Activated CD4-positive, alpha-beta memory T cell treated with anti-CD3 and anti-CD28 coated beads, Interleukin-2, amount 10 ng/mL, durations not matched to agents 7 days and 5 days (primary cell): Measurements from ENCODE around the gene RCC2. TPM values are rescaled to one million over a fixed set of nuclear protein-coding genes. Genes with fewer than 3 reads are reported as not detected.
A peak's percentile ranks its signal among the peaks of the same experiment; 100 is the strongest.
"Not testable (repeated sequence)": the region's sequence is repeated elsewhere in the genome, so short reads cannot be mapped to it uniquely, and the experiment has no call there.

Source experiments
- CTCF ChIA-PET: fragments of 350-600 bp; sonication (Branson Sonifier 250); formaldehyde crosslinking; loops from one replicate; lab custom pipeline; 2021; ENCODE audit warnings: antibody characterized with exemption, inconsistent platforms; lab: Charles Lee
- POLR2A ChIA-PET: fragments of 350-600 bp; sonication (Branson Sonifier 250); formaldehyde crosslinking; loops from one replicate; lab custom pipeline; 2021; ENCODE audit warnings: antibody characterized with exemption; lab: Charles Lee
- DNase-seq: peaks from one replicate; pipeline ENCODE4 v3.0.0-alpha.2; 2020
- H3K27ac Mint-ChIP-seq: one replicate; pipeline ENCODE4 v1.8.0; 2021; ENCODE audit warnings: mild to moderate bottlenecking, mixed read lengths
- H3K27me3 Mint-ChIP-seq: one replicate; pipeline ENCODE4 v1.8.0; 2021; ENCODE audit warnings: mixed read lengths
- H3K36me3 Mint-ChIP-seq: one replicate; pipeline ENCODE4 v1.8.0; 2021; ENCODE audit warnings: low read depth, mixed read lengths
- H3K4me1 Mint-ChIP-seq: one replicate; pipeline ENCODE4 v1.8.0; 2021; ENCODE audit warnings: mixed read lengths
- H3K4me3 Mint-ChIP-seq: one replicate; pipeline ENCODE4 v1.8.0; 2021; ENCODE audit warnings: mild to moderate bottlenecking, mixed read lengths
- H3K9me3 Mint-ChIP-seq: one replicate; pipeline ENCODE4 v1.8.0; 2021; ENCODE audit warnings: mixed read lengths
- total RNA-seq, 2 experiments: library from RNA; stranded (reverse); gene quantifications; one replicate each; pipeline ENCODE4 v1.2.3, GENCODE V29; 2021

The RCC2 gene
- total RNA-seq, 2 experiments from 2014 or later, result 111 to 114 TPM

DNA sequence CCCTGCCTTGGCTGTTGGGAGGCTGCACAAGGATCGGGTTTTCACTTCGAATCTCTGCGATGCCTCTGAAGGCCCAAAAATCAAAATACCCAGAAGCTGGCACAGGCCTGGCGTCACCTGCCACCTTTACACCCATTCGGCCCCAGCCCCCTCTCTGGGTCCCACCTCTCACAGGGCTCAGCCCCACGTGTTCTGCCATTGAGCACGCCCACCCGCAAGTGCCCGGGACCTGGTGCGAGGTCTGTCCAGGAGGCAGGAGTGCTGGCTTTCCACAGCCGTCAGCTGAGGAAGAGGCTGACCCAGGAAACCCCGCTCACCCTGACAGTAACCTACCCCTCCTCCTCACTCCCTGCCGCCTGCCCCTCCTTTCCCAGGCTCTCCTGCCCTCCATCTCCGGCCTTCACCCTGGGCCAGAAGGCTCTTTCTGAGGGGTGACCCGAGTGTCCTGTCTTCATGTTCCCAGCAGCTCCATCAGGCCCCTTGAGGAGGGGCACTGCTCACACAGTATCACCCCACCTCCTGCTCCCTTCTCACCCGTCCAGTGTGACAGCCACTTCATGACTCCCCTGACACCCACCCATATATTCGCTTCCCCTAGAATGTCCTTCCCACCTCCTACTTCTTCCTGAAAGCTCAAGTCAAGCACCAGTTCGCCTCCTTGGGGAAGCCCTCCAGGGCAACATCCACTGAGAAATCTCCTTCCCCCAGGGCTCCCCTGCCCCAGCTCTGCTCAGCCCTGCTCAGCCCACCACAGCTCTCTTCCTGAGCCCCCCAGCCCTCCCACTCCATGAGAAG, 13.5 kb downstream of the RCC2 start:
- Mint-ChIP-seq H3K4me1 (no peaks in the 10 kb centered on the region), H3K9me3 (no peaks in the 10 kb centered on the region), H3K27me3 (no peaks in the 10 kb centered on the region), H3K36me3 (peaks cover 66% of the 10 kb centered on the region), H3K4me3 (no peak overlapping the region), H3K27ac (no peak overlapping the region)
- no peak for DNase-seq
- CTCF ChIA-PET, result no interaction called here
- POLR2A ChIA-PET, result interaction anchor here (1.0 to 1.2 kb wide), 2 partner anchors 8 to 10 kb away, joined by 3 to 4 read pairs; no protein-coding TSS in a partner anchor

DNA sequence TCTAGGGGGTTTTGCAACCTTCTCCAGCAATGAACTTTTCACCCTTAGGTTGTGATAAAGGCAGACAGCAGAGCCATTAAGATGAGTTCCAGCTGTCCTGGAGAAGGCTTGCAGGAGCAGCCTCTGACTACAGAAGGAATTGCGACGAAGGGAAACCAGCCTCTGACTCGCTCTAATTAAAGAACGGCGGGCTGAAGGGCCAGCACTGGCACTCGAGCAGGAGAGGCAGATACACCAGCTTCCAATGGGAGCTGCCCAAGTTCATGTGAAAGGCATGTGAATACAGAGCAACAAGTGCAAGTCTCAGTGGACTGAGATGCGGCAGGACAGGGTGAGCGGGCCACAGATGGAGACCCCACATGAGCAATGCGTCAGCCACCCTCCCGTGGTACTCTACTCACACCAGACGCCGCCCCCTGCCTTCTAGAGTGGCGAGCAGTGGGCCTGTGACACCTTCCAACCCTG, 15.7 kb downstream of the RCC2 start:
- POLR2A ChIA-PET, result no interaction called here
- H3K9me3 Mint-ChIP-seq, result no peaks in the 10 kb centered on the region
- no peaks in the 10 kb centered on the region for H3K4me1 Mint-ChIP-seq
- H3K36me3 Mint-ChIP-seq, result peaks cover 73% of the 10 kb centered on the region
- H3K4me3 Mint-ChIP-seq, result no peak overlapping the region
- CTCF ChIA-PET, result no interaction called here
- no peak for DNase-seq
- no peaks in the 10 kb centered on the region for H3K27me3 Mint-ChIP-seq
- H3K27ac Mint-ChIP-seq, result no peak overlapping the region

DNA sequence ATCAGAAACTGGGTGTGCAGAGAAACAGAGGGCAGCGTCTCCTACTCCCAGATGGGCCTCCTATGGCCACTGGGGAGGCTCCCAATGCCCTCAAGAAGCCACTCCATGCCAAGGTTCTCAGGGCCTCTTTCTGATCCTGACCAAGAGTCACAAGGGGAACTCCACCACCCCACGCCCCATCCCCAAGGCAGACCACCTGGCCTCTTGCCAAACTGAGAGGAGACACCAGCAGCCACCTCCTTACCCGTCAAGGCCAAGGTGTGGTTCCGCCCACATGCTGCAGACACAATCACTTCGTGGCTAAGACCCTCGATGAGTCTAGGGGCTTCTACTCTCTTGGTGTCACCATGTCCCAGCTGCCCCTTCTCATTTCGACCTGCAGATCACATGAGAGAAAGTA, 17.0 kb downstream of the RCC2 start:
- no peak overlapping the region for H3K4me3 Mint-ChIP-seq
- no peak overlapping the region for H3K27ac Mint-ChIP-seq
- H3K4me1 Mint-ChIP-seq, result no peaks in the 10 kb centered on the region
- peaks cover 82% of the 10 kb centered on the region for H3K36me3 Mint-ChIP-seq
- POLR2A ChIA-PET, result interaction anchor here (0.6 kb wide), 1 partner anchor 76 kb away, joined by 4 read pairs; no protein-coding TSS in a partner anchor
- no peaks in the 10 kb centered on the region for H3K9me3 Mint-ChIP-seq
- CTCF ChIA-PET, result no interaction called here
- H3K27me3 Mint-ChIP-seq, result no peaks in the 10 kb centered on the region
- no peak for DNase-seq

DNA sequence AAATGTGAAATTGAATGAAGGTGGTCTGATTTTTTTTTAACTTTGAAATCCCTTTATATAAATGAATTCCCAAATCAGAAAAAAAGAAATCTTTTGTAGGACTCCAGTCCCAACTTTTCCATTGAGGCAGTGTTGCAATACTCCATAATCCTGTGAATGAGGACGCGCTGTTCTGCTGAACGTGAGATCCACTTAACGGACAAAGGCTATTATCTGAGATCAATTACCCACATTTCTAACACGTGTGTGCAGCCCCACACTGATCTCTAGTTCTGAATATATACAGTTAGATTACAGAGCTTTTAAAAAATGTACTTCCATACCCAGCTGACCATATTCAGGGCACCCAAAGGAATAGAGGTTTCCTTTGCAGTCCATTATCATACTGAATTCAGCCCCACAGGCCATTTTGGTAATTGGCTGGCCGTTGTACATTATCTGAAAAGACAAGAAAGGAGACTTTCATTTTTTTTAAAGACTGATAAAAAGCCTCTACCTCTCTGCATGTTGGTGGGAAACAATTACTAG, 19.0 kb downstream of the RCC2 start:
- CTCF ChIA-PET, result interaction anchor here (0.8 kb wide), 1 partner anchor 186 kb away, joined by 3 read pairs; no protein-coding TSS in a partner anchor
- Mint-ChIP-seq H3K9me3 (no peaks in the 10 kb centered on the region), H3K27ac (no peak overlapping the region), H3K4me3 (no peak overlapping the region), H3K36me3 (peaks cover 85% of the 10 kb centered on the region), H3K27me3 (no peaks in the 10 kb centered on the region), H3K4me1 (no peaks in the 10 kb centered on the region)
- no peak for DNase-seq
- POLR2A ChIA-PET, result no interaction called here

DNA sequence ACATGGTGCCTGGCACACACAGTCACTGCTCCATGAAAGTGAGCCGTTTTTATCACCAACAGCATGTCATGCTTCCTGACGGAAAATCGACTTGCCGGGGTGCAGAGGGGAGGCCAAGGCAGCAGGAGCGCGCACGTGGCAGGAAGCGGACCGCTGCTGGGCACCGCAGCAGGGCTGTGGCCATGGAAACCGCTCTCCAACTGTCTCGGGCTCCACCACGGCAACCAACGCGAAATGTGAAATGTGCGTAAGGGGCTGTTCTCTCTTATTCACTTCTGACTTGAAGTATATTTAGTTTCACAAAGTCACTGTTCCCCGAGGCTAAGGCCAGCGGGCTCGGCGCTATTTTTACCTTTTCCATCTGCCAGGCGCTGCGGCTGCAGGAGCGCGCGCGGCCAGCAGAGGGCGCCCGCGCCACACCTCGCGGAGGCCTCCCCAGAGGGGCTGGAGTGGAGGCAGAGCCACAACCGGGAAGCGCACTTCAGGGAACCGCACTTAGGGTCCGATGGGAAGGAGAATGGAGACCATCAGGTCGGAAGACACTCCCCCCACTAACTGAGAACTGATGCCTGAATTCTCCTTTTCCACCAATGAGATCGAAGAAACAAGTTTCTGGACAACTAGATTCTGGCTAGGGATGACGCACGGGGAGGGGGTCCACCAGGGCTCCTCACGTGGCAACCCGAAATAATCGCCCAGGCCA, 19.7 kb downstream of the RCC2 start:
- ChIA-PET POLR2A (no interaction called here), CTCF (no interaction called here)
- peak; percentile 65 for DNase-seq
- no peaks in the 10 kb centered on the region for H3K27me3 Mint-ChIP-seq
- H3K4me3 Mint-ChIP-seq, result no peak overlapping the region
- peaks cover 84% of the 10 kb centered on the region for H3K36me3 Mint-ChIP-seq
- H3K27ac Mint-ChIP-seq, result peak overlapping the region; percentile 3
- H3K4me1 Mint-ChIP-seq, result no peaks in the 10 kb centered on the region
- no peaks in the 10 kb centered on the region for H3K9me3 Mint-ChIP-seq

DNA sequence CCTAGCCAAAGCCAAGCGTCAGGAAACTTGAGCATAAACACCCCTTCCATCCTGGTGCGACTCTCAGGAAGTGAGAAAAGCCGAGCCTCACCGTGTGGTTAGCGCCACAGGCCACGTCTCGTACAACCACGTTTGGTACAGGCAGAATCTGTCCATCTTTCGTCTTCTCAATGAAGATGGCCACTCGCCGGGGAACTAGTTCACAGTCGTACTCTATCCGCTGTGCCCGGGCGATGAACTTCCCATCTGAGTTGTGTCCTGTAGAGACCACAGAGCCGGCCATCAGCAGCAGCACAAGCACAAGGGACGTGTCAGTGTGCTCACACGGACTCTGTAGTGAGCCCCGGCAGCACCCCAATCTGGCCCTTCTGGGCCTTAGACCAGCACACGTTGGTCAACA, 23.1 kb downstream of the RCC2 start:
- Mint-ChIP-seq H3K9me3 (no peaks in the 10 kb centered on the region), H3K27me3 (no peaks in the 10 kb centered on the region), H3K4me1 (peaks cover 2% of the 10 kb centered on the region), H3K27ac (no peak overlapping the region), H3K36me3 (peaks cover 87% of the 10 kb centered on the region), H3K4me3 (no peak overlapping the region)
- ChIA-PET POLR2A (no interaction called here), CTCF (interaction anchor here (0.6 kb wide), 1 partner anchor 138 kb away, joined by 3 read pairs; no protein-coding TSS in a partner anchor)
- no peak for DNase-seq

DNA sequence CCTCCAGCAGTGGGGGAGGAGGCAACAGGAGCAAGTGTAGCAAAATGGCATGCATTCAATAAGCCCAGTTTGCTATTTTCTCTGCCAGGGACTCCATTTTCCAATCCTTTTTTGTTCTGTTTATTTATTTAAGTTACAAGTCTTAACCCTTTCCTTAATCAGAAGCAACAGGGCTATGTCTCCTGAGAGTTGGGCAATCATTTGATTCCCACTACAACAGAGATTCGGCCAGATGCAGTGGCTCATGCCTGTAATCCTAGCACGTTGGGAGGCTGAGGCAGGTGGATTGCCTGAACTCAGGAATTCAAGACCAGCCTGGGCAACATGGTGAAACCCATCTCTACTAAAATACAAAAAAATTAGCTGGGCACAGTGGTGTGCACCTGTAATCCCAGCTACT, 25.5 kb downstream of the RCC2 start:
- no peaks in the 10 kb centered on the region for H3K27me3 Mint-ChIP-seq
- H3K27ac Mint-ChIP-seq, result no peak overlapping the region
- H3K9me3 Mint-ChIP-seq, result no peaks in the 10 kb centered on the region
- no peak overlapping the region for H3K4me3 Mint-ChIP-seq
- peaks cover 86% of the 10 kb centered on the region for H3K36me3 Mint-ChIP-seq
- H3K4me1 Mint-ChIP-seq, result peaks cover 6% of the 10 kb centered on the region
- DNase-seq, result no peak
- ChIA-PET POLR2A (interaction anchor here (1.4 kb wide), 1 partner anchor 24 kb away, joined by 3 read pairs; no protein-coding TSS in a partner anchor), CTCF (no interaction called here)

DNA sequence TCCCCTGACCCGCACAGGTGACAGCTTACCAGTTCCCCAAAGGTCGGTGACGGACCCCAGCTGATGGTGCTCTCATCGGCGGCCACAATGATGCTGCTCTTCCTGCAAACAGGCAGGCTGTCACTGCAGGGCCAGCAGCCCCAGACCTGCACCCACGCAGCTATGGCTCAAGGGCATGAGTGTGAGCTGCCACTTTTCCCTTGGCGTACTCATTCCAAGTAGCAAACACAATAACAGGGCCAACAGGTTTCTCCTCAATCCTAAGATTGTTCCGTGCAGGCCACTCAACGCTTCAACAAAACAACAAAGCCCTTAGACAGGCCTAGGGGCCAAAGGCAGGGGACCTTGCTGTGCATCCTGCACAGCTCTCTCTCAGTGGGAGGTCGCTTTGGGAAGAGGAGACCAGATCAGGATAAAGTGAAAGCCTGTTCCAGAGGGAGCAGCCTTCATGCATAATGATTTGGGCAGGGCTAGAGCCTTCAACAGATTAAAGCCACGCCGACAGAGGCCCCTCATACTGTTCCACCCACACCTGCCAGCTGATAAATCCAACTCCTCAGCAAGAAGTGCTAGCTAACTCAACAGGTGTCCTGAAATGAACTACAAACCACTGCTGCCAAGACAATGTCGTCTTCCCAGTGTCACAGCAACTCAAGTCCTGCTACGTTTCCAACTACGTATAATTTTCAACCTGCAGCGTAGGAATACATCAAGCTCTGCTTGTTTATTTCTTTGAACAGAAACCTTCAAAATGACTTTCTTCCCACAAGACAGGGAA, 27.2 kb downstream of the RCC2 start:
- Mint-ChIP-seq H3K36me3 (peaks cover 87% of the 10 kb centered on the region), H3K4me3 (no peak overlapping the region), H3K4me1 (peaks cover 6% of the 10 kb centered on the region), H3K27me3 (no peaks in the 10 kb centered on the region), H3K9me3 (no peaks in the 10 kb centered on the region), H3K27ac (no peak overlapping the region)
- ChIA-PET CTCF (no interaction called here), POLR2A (interaction anchor here (1.4 kb wide), 1 partner anchor 26 kb away, joined by 3 read pairs; no protein-coding TSS in a partner anchor)
- DNase-seq, result no peak

DNA sequence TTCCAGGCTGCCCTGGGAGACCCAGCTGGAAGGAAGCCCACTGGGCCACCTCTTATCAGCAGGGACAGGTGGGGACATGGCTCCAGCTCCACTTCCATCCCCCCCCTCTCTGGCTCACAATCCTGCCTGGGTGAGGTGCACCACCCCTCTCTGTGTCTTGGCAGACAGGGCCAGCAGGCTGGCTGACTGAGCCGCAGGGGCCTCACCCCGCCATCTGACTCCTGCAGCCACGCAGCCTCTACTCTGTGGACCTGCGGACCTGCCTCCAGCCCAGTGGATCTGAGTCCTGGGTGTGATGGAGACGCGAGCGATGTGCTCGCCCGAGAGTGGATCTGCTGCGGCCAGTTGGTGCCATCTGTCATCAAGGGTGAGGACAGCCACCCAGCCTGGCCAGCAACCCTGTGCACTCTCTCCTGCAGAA, 30.1 kb downstream of the RCC2 start:
- DNase-seq, result no peak
- H3K27ac Mint-ChIP-seq, result no peak overlapping the region
- ChIA-PET CTCF (no interaction called here), POLR2A (no interaction called here)
- no peaks in the 10 kb centered on the region for H3K9me3 Mint-ChIP-seq
- peaks cover 68% of the 10 kb centered on the region for H3K36me3 Mint-ChIP-seq
- H3K27me3 Mint-ChIP-seq, result no peaks in the 10 kb centered on the region
- peaks cover 6% of the 10 kb centered on the region for H3K4me1 Mint-ChIP-seq
- H3K4me3 Mint-ChIP-seq, result no peak overlapping the region

DNA sequence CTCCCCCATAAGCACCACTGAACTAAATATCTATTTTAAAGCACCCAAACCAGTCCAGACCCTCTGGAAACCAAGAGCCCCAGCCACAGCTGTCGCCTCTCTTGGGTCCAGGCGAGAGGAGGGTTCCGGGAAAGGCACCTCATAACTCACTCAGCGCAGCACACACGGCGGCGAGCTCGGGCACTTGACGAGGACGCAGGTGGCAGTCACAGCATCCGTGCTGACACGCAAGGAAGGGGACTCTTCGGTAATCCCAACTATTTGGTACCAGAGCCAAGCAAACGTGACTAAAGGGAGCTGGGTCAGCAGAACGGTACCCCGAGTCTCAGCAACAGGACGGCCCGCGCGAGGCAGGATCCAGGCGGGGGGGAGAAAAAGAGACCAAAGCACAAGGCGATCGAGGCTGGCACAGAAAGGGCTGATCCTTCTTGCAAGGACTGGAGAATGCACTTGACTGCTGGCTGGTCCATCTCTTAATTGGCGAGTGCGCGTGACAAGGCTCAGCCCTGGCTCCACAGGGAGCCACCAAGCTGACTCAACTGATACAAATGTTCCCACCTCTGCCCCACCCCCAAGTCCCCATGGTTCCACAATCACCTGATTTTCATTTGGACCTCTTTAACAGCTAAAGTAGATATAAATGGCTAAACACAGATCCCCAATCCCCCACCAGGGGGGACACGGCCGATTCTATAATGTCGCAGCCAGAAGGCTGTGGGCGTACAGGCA, 31.5 kb downstream of the RCC2 start:
- POLR2A ChIA-PET, CTCF ChIA-PET, H3K27me3 Mint-ChIP-seq, H3K27ac Mint-ChIP-seq, H3K9me3 Mint-ChIP-seq, H3K4me1 Mint-ChIP-seq, DNase-seq, H3K4me3 Mint-ChIP-seq: not testable (repeated sequence)
- peaks cover 59% of the 10 kb centered on the region for H3K36me3 Mint-ChIP-seq

DNA sequence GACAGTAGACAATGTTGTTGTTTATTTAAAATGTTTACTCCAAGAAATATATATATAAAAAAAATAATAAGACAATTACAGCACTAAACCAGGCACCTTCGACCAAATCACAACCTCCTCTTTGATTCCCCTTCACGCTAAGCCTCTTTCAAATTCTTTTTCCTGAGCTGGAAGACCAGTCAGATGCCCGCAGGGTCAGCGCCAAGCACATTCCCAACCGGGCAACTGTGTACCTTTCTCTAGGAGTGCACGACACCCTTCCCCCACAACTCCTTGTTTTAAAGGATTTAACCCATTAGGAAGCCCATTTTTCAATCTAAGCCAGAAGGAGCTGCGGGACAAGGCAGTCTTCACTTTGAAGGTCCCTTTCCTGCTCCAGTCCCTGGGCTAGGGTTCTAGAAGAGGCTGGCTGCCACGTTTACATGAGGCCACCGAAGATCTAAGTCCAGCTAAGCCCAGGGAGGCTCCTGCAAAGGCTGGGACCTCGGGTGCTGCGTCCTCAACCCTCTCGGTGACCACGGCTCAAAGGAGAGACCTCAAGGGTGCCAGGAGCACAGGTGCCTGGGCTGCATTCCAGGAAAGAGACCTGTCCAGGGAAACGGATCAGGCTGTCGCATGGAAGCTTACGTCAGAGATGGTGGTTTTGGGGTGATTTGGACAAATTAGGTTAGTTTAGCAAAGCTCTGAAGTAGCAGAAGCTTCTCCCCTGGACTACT, 32.6 kb downstream of the RCC2 start:
- POLR2A ChIA-PET, H3K4me1 Mint-ChIP-seq: not testable (repeated sequence)

More for the DNA sequence above, 32.6 kb downstream of the RCC2 start:
- not testable (repeated sequence) for H3K27me3 Mint-ChIP-seq, H3K27ac Mint-ChIP-seq, H3K4me3 Mint-ChIP-seq, DNase-seq, H3K9me3 Mint-ChIP-seq
- CTCF ChIA-PET, result interaction anchor here (1.2 kb wide), 1 partner anchor 45 kb away, joined by 3 read pairs; no protein-coding TSS in a partner anchor
- H3K36me3 Mint-ChIP-seq, result peaks cover 48% of the 10 kb centered on the region
